NT2/D1 (cell line): ENCODE data around the gene NAT9.

ENCODE experiments used
- YY1 ChIP-seq: IDR thresholded peaks from 2 replicates; pipeline ENCODE4 v1.6.1; 2011; ENCODE audit not compliant: insufficient read length, insufficient read depth
- ZNF274 ChIP-seq: IDR thresholded peaks from 2 replicates; pipeline ENCODE4 v1.6.1; 2011; ENCODE audit warnings: mild to moderate bottlenecking, low read depth, low read length

DNA sequence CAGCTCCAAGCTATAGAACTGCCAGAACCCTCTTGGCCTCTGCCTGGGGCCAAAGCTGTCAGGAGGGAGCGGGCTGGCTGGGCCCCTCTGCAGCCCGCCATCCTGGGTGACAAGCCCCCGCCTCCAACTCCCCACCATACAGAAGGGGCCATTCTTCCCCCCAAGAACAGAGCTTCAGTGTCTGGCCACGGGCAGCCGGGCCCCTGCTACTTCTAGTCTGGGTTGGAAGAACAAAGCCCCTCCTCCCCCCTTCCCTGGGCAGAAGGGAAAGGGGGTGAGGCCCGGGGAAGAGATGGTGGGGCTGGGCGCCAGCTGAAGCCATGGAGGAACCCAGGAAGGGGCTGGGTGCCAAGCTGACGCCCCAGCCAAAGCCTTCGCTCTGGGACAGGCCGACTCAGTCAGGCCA lies 9.0 kb downstream of the NAT9 start:
- no peak for TF ChIP-seq ZNF274
- no peak for TF ChIP-seq YY1
